ENCODE results near the gene GRM4. TPM values are rescaled to one million over a fixed set of nuclear protein-coding genes. Genes with fewer than 3 reads are reported as not detected.

The GRM4 gene
- total and polyA plus RNA-seq, 10 of the 15 experiments (the other 5 are each of a cell fraction or from before 2014, with no cell fraction given): 0.01 to 0.31 (median 0.05) TPM; not detected in 2

GRCh38 chr6:34135541-34135940, 10.3 kb downstream of the GRM4 start:
- Histone ChIP-seq H3K36me3 (ENCODE audit: control insufficient read depth in 2 of 2, insufficient read depth in 2 of 2, low read length in 1 of 2) (no peaks in the 10 kb centered on the region), H3K4me2 (ENCODE audit: control insufficient read depth, insufficient read depth) (no peak overlapping the region), H3K79me2 (ENCODE audit: control insufficient read depth, insufficient read depth, low read length) (no peaks in the 10 kb centered on the region), H3K4me3 (no peak overlapping the region), H2AFZ (ENCODE audit: control insufficient read depth, low read depth, low read length) (no peak overlapping the region), H4K20me1 (ENCODE audit: control insufficient read depth, insufficient read depth) (no peaks in the 10 kb centered on the region), H3K9ac (ENCODE audit: control insufficient read depth, insufficient read depth, low read length) (no peak overlapping the region), H3K27ac (ENCODE audit: control insufficient read depth, insufficient read depth) (no peak overlapping the region), H3K9me3 (replicated peaks; ENCODE audit: control insufficient read depth, insufficient read depth, low read length) (no peaks in the 10 kb centered on the region), H3K27me3 (replicated peaks in 1 of 2; ENCODE audit: control insufficient read depth in 2 of 2, insufficient read depth in 2 of 2, low read length in 1 of 2) (peaks cover 5 to 7% of the 10 kb centered on the region in 2 experiments; a peak in 3 of 4 replicates), H3K4me1 (ENCODE audit: control insufficient read depth, insufficient read depth, low read length) (no peaks in the 10 kb centered on the region)
- in situ Hi-C loops (cut with MboI): no loop called here
- TF ChIP-seq KLF5 (IDR thresholded peaks at IDR 0.05; ENCODE audit: partially characterized antibody): no peak
- no peak for DNase-seq (ENCODE audit: low read depth, low spot score)
- intact Hi-C loops (cut with micrococcal nuclease; ENCODE audit: unreplicated experiment): no loop called here
- CTCF ChIA-PET: no interaction called here
- POLR2A ChIA-PET: no interaction called here
- no peak for ATAC-seq
- WGBS (ENCODE audit: insufficient coverage, insufficient replicate concordance, low lambda C conversion rate, missing lambda C conversion rate): 20% methylated on average over 2 of the region's 2 CpGs
- BruUV-seq (replicated peaks): no TSS peak
- RAD21 ChIA-PET (ENCODE audit: unreplicated experiment): no interaction called here
- SMC1A ChIA-PET (ENCODE audit: uncharacterized antibody, unreplicated experiment): no interaction called here
- no peak for FAIRE-seq

- Histone ChIP-seq H3K9me3 (replicated peaks; ENCODE audit: control insufficient read depth, insufficient read depth, low read length) (no peaks in the 10 kb centered on the region), H3K9ac (ENCODE audit: control insufficient read depth, insufficient read depth, low read length) (no peak overlapping the region), H3K4me3 (no peak overlapping the region), H4K20me1 (ENCODE audit: control insufficient read depth, insufficient read depth) (no peaks in the 10 kb centered on the region), H3K27me3 (replicated peaks in 1 of 2; ENCODE audit: control insufficient read depth in 2 of 2, insufficient read depth in 2 of 2, low read length in 1 of 2) (no peaks in the 10 kb centered on the region; a peak in 1 of 4 replicates), H3K79me2 (ENCODE audit: control insufficient read depth, insufficient read depth, low read length) (no peaks in the 10 kb centered on the region), H3K36me3 (ENCODE audit: control insufficient read depth in 2 of 2, insufficient read depth in 2 of 2, low read length in 1 of 2) (no peaks in the 10 kb centered on the region), H3K4me1 (ENCODE audit: control insufficient read depth, insufficient read depth, low read length) (no peaks in the 10 kb centered on the region), H3K4me2 (ENCODE audit: control insufficient read depth, insufficient read depth) (no peak overlapping the region), H2AFZ (ENCODE audit: control insufficient read depth, low read depth, low read length) (no peak overlapping the region), H3K27ac (ENCODE audit: control insufficient read depth, insufficient read depth) (no peak overlapping the region)
- ChIA-PET RAD21 (ENCODE audit: unreplicated experiment) (no interaction called here), CTCF (no interaction called here), POLR2A (no interaction called here), SMC1A (ENCODE audit: uncharacterized antibody, unreplicated experiment) (no interaction called here)
- in situ Hi-C loops (cut with MboI): no loop called here
- TF ChIP-seq REST (IDR thresholded peaks at IDR 0.05; ENCODE audit: low read depth, low read length): peak; percentile 93
- TF ChIP-seq PRDM15 (CRISPR knock-in tag; IDR thresholded peaks at IDR 0.05): no peak
- FAIRE-seq: no peak
- 0 out of 3 replicates have a peak, but pooled peaks have one; percentile 38 for ATAC-seq
- WGBS (ENCODE audit: insufficient coverage, insufficient replicate concordance, low lambda C conversion rate, missing lambda C conversion rate): 34% methylated on average over 20 of the region's 20 CpGs
- intact Hi-C loops (cut with micrococcal nuclease; ENCODE audit: unreplicated experiment): no loop called here
- DNase-seq (ENCODE audit: low read depth, low spot score): no peak
- no TSS peak for BruUV-seq (replicated peaks)
Observed at GRCh38 chr6:34132486-34133185, 13.3 kb downstream of the GRM4 start.

Measured in GM12878 (cell line).